GM19324 (cell line): ENCODE results near the gene CACUL1.
"Not testable (repeated sequence)": the region's sequence is repeated elsewhere in the genome, so short reads cannot be mapped to it uniquely, and the experiment has no call there.

ENCODE experiments used
- ATAC-seq: cut with Tn5 transposase; IDR thresholded peaks from one replicate; pipeline ENCODE4 v1.9.1; 2021; ENCODE audit warnings: mild to moderate bottlenecking, moderate library complexity; ENCODE audit not compliant: unreplicated experiment, low FRiP score

Gene CACUL1

DNA sequence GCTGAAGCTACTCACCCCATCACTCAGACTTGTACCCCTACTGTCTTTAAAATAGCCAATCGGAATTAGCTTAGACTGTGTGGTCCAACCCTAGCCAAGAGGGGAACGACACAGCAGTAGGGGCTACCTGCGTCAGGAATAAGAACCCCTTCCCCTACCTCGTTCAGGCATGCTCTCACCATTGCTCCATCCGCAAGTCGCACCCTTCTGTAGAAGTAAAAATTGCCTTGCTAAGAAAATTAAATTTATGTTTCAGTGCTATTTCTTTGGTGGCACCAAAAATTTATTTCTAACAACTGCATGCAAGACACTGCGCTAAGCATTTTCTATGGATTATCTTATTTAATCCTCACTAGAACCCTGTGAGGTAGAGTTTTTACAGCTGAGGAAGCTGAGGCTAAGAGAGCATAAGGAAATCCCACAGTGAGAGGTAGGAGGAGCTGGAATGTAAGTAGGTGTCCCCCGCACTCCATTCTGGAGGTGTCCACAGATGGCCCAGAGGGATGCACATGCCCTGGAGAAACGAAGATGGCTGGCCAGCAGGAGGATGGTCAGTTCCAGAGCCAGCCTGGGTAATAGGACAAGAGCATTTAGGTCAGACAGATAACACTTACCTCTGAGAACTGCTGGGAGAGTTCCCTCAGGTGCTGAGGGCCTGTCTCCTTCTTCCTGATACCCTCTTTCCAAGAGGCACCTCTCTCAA, 15.3 kb upstream of the CACUL1 start:
- no peak for ATAC-seq

DNA sequence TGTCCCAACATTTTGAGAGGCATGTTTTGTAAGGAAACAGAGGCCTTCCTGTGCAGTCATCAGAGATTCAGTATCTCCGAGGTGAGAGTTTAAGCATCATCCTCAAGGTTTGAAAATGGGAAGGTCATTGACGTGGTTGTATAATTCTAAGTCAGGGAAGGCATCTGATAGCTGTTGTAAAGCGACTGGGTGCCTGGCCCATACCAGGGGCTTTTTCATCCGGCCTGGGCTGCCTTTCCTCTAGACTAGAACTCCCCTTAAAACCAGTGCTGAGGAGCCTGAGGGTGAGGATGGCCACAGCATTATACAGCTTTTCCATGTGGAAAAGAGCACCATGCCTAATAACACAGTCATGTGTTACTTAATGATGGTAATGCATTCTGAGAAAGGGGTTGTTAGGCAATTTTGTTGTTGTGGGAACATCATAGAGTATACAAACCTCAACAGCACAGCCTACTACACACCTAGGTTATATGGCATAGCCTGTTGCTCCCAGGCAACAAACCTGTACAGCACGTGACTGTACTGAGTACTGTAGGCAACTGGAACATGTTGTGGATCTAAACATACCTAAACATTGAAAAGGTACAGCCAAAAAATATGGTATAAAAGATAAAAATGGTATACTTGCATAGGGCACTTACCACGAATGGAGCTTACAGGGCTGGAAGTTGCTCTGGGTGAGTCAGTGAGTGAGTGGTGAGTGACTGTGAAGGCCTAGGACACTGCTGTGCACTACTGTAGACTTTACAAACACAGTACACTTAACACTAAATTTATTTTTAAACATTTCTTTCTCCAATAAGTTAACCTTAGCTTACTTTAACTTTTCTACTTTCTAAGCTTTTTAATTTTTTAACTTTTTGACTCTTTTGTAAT, 13.5 kb upstream of the CACUL1 start:
- ATAC-seq = no peak

DNA sequence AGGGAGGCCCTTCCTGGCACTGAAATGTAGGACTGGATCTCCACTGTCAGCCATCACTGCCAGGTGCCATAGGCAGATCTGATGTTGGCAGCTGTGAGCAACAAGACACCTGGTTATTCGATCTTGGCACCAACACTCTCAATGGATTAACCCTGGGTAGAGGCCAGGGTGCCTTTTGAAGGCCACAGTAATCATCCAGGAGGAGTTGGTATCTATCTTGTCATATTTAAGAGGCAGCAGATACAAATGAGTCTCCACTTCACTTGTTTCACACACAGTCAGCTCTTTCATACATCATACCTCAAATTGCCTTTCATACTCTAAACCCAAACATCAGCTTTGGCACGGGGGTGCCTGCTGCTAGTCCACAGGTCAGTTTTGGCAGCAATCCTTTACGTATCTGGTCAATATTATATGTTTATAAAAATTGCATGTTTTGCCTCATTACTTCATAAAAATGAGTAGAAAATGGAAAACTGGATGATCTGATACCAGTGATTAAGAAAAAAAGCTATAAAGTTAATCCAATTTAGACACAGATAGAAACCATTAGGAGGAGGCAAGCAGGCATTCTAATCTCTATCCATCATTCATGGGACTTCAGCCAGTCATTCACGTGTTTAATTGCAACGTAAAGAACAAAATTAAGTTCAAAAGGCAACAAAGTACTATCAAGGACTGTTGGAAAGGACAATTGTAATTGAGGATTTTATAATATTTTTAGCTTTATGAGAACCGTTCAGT, 12.7 kb upstream of the CACUL1 start:
- ATAC-seq = no peak

DNA sequence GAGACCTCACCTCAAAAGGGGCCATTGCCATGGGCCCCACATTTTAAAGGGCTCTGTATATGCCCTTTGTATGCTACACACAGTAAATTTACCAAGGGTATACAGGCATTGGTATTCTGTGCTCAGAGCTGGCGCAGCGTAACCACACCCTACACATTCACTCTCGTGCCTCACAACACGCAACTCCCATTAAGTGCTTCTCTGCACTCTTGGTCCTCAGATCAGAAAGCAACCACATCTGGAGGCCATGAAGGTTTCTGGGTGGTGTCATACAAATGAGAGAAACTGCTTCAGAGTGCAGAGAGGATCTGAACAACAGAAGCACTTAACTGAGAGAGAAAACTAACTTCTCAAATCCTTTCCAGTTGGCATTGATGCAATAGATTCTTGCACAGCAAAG, 9.4 kb upstream of the CACUL1 start:
- ATAC-seq = no peak

DNA sequence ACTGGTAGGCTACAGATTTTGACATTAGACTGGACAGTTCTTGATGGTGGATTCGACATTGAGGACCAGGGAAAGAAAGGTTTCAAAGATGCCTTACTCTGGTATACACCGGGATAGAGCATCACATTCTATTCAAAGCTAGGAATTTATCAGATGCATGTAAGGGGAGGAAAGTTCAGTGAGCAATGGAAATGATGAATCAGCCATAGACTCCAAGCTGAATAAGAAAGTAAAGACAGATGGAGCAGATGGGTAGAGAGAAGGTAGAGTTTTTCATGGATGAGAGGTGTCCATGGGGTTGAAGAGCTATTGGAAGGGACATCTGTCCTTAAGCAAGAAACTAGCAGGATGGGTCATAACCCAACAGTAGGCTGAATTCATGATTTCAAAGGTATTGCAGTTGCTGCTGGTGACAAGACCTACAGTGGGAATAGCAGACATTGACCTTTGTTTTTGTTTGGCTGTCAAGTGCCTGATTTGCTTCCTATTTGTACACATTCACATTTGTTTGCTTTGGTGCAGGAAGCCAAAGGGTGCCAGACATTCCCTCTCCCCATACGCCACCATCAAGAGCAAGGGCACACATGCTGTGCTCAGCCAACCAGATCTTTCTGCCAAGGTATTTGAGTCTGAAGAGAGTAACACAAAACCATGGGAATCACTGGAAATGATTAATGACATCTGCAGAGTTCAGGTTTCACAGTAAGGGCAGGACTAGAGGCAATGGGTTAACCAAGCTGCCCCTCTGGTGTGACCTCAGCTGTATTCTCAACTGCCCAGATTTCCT, 8.6 kb upstream of the CACUL1 start:
- ATAC-seq = no peak

DNA sequence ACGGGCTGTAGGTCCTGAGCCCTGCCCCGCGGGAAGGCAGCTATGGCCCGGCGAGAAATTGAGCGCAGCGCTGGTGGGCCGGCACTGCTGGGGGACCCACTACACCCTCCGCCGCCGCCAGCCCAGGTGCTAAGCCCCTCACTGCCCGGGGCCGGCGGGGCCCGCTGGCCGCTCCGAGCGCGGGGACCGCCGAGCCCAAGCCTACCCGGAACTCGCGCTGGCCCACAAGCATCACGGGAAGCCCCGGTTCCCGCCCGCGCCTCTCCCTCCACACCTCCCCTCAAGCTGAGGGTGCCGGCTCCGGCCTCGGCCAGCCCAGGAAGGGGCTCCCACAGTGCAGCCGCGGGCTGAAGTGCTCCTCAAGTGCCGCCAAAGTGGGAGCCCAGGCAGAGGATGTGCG, 5.5 kb upstream of the CACUL1 start:
- ATAC-seq = no peak

DNA sequence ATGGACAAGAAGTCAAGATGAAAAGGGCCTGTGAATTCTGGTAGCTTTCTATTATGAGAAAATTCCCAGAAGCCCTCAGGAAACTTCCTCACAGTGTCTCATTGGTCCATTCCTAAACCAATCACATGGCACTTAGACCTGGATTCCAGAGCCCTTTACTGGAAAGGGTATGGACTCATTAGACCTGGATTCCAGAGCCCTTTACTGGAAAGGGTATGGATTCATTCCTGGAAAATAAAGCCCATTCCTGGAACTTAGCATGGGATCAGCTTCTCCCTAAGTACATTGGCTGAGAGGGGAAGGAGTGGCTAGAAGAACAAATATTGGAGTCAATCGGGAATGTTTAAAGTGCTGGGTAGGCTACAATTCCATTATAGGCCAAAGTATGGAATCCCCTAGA, 3.7 kb upstream of the CACUL1 start:
- ATAC-seq = no peak

DNA sequence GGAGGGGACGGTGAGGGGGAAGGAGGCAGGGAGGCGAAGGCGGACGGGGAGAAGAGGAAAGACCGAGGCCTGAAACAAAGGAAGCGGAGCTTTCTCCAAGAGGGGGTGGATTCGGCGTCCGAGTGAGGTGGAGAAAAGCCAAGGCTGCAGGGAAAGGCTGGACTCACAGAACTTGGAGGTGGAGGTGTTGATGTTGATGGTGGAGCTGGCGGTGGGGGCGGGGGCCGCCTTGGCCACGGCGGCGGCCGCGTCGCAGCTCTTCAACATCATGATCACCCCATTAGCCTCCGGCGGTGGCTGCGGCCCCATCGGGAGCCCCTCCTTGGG, 578 bp downstream of the CACUL1 start:
- no peak for ATAC-seq

DNA sequence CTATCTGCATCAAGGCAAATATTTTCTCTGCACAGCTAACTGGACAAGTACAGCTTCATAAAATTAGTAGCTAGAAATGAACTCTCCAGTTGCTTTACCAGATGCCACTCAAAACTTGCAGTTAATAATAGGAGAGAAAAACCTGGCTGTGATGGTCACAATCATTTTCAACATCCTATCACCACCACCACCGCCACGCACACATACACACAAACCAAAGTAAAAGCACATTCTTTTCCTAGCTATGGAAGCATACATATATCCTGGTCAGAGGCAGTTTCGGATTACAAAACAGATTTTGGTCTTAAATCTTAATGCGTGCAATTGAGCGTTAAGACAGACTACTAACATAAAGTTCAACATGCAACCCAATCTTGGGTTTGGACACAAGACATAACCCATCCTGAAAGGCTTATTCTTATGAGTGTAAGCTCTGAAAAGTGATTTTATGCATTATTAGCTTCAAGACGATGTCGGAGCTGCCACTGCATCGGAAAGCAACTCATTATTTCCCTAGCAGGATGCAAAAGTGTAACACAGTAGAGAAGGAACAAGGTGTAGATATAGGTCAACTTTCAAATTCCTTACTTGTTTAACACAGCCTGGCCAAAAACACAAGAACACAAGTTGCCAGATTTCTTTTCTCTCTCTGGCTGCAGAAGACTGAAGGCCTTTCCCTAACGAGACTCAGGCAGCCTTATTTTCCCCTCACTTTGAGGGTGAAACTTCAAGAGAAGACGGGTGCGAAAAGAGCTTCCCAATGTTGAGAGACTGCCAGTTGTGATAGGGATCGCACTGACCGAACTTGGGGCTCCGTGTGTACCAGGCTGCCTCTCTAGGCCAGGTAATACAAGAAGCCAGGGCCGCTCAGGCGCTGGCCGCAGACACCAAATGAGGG, 1.2 kb downstream of the CACUL1 start:
- peak; percentile 7 for ATAC-seq

DNA sequence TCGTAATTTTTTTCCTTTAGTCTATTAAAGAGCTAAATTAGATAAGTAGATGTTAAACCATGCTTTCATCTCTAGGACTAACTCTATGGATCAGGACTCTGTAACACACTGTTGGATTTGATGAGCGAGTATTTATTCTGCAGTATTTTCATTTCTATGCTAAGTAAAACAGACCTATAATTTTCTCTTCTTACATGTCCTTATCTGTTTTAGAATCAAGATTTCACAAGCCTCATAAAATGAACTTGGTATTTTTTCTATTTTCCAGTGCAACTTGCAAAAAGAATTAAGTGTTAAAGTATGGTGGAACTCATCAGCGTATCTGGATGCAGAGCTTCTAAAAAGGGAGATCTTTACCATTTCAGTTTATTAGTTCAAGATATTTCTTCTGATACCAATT, 2.4 kb downstream of the CACUL1 start:
- no peak for ATAC-seq

DNA sequence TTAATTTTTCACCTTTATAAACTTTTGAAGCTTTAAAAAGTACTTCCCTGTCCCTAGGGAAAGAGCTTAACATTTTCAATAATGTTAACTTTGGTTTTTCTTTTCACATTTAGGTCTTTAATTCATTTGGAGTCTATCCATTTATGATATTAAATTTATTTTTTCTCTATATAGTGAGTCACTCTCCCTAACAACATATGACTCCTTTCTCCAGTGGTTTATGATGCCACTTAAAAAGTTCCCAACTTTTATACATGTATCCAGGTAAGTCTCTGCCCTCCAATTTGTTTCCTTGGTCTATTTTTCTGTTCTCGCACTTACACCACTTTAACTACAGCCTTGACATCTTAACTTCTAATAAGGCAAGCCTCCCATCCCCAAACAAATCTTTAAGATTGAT, 3.5 kb downstream of the CACUL1 start:
- ATAC-seq = no peak

DNA sequence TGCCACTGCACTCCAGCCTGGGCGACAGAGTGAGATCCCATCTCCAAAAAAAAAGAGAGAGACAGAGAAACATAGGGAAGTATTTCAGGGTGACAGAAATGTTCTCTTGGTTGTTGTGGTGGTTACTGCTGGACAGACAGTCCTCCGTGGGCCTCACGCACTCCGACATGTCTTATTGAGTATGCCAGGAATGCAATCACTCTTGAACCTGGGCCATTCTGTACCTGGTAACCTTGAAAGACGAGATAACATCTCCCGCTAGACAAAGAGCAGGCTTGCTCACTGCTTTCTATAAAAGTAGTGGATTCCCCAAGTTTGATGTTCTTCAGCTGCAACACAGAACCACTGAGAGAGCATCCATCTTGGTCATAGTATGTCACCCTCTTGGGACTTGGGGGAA, 6.7 kb downstream of the CACUL1 start:
- no peak for ATAC-seq

DNA sequence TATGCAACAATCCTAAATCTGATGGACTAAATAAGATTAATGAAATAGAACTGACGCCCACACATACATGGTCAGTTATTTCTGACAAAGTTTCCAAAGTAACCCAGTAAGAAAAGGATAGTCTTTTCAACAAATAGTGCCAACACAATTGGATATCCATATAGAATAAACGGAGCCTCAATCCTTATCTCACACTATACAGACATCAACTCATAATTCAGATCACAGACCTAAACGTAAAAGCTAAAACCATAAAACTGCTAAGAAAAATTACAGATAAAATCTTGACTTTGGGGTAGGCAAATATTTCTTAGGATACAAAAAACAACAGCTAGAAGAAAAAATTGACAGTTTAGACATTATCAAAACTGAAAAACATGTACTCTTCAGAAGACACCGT, 8.5 kb downstream of the CACUL1 start:
- ATAC-seq = no peak

DNA sequence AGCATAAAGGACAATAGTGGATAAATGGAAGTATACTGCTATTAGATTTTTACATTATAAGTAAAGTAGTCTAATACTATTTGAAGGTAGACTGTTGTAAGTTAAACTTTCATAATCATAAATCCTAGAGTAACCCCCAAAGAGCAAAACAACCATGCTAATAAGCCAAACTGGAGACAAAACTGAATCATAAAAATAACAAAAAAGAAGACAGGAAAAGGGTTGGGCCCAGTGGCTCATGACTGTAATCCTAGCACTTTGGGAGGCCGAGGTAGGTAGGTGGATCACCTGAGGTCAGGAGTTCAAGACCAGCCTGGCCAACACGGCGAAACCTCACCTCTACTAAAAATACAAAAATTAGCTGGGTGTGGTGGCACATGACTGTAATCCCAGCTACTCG, 9.7 kb downstream of the CACUL1 start:
- no peak for ATAC-seq

DNA sequence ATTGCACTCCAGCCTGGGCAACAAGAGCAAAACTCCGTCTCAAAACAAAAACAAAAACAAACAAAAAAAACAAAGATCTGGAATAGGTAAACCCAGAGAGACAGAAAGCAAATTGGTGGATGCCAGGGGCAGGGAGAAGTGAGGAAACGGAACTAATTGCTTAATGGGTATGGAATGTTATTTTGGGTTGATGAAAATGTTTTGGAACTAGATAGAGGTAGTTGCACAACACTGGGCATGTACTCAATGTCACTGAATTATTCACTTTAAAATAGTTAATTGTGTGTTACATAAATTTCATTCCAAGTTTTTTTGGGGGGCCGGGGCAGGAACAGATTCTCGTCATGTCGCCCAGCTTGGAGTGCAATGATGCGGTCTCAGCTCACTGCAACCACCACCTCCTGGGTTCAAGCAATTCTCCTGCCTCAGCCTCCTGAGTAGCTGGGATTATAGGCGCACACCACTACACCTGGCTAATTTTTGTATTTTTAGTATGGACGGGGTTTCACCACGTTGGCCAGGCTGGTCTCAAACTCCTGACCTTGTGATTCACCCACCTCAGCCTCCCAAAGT, 10.3 kb downstream of the CACUL1 start:
- ATAC-seq = not testable (repeated sequence)

DNA sequence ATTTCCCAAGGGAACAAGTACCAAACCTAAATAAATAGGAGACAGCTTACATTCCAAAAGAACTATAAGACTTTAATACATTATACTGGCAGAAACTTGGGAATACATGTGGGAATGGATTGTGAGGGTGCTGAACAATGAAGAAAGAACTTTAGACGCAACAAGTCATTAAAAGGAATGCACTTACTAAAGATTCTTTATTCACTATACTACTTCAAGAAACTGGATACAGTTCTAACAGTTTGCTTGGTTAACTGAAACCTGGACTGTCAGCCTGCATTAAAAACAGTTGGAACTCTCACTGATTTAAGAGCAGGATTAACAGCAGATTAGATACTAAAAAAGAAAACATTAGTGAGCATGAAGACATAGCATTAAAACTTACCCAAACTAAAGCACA, 12.0 kb downstream of the CACUL1 start:
- no peak for ATAC-seq

DNA sequence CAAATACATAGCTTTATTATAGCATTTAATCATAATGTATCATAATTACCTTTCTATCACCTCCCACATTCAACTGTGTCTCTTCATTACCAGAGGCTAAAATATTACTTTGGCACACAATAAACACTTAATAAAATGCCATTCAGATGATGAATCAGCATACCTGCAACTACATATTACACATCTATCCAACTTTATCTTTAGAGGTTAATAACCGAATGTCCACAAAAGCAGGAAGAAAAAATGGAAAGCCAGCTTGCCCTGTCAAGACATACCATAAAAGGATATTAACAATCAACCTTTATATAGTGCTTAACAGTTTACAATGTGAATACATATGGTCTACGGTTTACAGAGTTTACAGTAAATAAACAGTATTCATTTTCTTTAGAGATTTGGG, 12.7 kb downstream of the CACUL1 start:
- no peak for ATAC-seq

DNA sequence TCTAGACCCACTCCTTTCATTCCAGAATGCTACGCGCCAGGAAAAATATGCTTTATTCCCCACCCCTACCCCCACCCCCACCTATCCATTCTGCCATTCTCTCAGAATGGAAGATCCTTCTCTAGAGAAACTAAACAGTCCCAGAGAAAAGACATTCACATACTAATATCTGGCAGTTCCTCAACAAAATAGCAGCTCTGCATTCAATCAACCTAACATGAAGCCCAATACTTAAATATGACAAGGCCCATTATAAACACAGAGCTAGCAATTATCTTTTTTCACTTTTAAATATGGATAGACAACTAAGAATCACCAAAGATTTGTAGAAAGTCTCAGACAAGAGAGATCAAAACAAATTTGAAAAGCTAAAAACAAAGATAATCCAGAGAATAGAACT, 16.4 kb downstream of the CACUL1 start:
- ATAC-seq = no peak

DNA sequence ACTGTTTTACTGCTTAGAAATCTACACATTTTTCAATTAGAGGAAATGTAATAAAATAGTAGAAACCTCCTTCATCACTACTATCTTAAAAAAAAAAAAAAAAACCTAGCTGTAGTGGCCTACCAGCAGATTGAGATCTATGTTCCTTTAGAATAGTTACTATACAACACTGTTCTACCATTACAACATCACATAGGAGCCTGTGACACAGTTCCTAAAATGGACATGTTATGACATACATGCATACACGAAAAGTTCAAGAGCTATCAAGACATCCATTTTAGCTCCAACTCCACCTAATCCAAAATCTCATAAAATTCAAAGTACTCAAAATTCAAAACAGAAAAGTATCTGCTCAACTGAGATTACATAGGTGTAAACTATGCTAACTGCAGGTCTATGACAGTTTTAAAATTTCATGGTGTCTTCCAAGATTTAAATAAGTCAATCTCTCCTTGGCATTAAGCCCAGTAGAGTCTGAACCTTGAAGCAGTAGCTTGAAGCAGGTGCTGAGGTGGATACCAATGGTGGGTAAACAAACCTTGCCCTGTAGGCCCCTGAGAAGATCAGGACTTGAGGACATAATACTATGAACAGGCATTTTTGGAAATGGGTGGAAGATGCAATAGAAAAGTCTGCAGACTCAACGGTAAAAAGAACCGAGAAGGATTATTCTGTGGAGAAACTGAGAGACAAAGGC, 17.0 kb downstream of the CACUL1 start:
- ATAC-seq = no peak
